Effector CD8-positive, alpha-beta T cell (primary cell): Measurements from ENCODE around the gene MAGEB18.

Source experiments
- DNase-seq: peaks from one replicate; lab custom pipeline; 2025; lab: John Stamatoyannopoulos, UW
- total RNA-seq, 4 experiments: gene quantifications; one replicate each; lab custom pipeline; 2026; lab: John Stamatoyannopoulos, UW

The MAGEB18 gene
- 0 reads per million in 4 experiments for total RNA-seq

- DNase-seq, result no peak
These were observed at the start of gene MAGEB18 for GRCh38 chrX:26138274-26138673. Gene MAGEB18 (plus strand): TSS chrX:26138343. CDS start chrX:26138986, 643 bp downstream.

DNA sequence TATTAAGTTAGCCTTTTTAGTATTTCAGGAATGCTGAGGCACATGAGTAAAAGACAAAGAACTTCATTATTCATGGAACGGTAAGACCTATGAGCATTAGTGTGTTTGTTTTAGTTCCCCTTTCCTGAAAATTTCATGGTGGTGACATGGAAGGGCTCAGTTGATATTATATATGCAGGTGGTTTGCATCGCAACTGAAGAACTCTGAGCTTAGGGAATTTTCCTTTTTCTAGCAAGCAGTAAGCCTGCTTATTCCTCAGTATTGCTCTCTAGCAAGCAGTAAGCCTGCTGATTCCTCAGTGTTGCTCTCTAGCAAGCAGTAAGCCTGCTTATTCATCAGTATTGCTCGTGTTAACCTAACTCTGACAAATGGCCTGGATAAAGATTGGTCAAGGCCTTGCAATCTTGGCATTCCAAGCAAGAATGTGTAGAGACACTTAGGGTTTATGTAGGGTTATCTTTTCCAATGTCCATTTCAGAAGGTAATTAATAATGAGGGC lies 37.7 kb upstream of the MAGEB18 start:
- no peak for DNase-seq

DNA sequence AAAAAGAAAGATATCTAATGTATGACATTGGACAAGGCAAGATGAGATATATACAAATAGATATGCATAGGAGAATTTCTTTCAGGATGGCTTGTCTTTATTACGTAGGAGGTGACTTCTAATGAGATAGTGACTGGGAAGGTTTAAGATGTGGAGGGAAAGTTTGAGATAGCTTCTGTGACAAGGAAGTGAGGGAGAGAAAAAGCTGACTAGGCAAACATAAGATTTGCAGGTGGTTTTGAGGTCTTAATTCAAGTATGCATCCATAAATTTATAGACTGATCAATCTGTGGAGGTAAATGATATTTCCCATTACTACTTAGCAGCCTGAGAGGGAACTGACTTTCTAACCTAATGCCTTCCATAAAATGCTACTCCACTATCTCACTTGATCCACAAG lies 29.0 kb upstream of the MAGEB18 start:
- no peak for DNase-seq

GRCh38 chrX:26146024-26146423 lies 7.9 kb downstream of the MAGEB18 start:
- no peak for DNase-seq

GRCh38 chrX:26160301-26160700 lies 22.2 kb downstream of the MAGEB18 start, which contains the start of gene MAGEB6B:
Gene MAGEB6B (plus strand): TSS chrX:26160601. CDS start chrX:26160601, 0 bp downstream.
- no peak for DNase-seq
